GM10266 (cell line): Measurements from ENCODE around the gene STYK1.

Experiments
- DNase-seq: peaks from one replicate; pipeline ENCODE4 v3.0.0; 2012; ENCODE audit errors: extremely low spot score
- TF ChIP-seq, protein P1 (sequence below): IDR thresholded peaks from 2 replicates; pipeline ENCODE4 v1.5.1; 2012; ENCODE audit warnings: mild to moderate bottlenecking, low read depth; ENCODE audit not compliant: control insufficient read depth, insufficient read depth; ENCODE audit errors: missing control alignments

STYK1 gene

DNA sequence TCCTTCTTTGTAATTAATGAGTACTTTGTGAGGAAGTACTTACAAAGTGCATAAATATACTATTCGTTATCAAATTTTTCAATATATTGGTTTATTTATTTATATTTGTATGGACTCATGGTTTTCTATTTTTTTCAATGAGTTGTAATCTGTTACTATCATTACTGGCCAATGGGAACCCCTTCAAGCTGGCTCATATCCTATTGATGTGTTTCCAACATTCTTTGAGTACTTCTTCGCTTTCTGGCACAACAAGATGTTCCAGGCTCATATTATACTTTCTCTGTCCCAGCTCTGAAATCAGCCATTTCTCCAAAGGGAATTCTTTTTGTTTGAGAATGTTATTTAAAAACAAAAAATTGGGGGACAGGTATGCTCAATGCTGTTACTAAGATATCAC is 31.8 kb upstream of the STYK1 start:
- no peak for DNase-seq
- TF ChIP-seq, protein P1, sequence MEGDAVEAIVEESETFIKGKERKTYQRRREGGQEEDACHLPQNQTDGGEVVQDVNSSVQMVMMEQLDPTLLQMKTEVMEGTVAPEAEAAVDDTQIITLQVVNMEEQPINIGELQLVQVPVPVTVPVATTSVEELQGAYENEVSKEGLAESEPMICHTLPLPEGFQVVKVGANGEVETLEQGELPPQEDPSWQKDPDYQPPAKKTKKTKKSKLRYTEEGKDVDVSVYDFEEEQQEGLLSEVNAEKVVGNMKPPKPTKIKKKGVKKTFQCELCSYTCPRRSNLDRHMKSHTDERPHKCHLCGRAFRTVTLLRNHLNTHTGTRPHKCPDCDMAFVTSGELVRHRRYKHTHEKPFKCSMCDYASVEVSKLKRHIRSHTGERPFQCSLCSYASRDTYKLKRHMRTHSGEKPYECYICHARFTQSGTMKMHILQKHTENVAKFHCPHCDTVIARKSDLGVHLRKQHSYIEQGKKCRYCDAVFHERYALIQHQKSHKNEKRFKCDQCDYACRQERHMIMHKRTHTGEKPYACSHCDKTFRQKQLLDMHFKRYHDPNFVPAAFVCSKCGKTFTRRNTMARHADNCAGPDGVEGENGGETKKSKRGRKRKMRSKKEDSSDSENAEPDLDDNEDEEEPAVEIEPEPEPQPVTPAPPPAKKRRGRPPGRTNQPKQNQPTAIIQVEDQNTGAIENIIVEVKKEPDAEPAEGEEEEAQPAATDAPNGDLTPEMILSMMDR: no peak

DNA sequence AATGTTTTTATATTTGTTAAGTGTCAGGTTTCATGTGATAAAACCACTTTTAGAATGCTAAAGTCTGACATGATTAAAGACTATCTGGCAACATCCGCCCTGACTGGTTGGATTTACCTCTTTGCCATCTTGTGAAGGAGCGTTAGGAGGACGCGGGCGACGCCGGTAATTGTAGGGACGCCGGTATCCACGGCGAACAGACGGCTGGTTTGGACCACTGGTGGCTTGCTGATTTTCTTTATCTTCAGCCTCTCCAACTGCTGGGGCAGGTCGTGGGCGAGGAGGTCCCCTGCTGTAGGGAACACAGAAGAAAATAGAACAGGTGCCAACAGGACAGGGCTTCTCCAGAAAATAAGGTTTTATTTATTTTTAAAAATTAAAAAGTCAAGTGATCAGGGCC is 28.0 kb upstream of the STYK1 start:
- DNase-seq: no peak
- TF ChIP-seq, protein P1: no peak

DNA sequence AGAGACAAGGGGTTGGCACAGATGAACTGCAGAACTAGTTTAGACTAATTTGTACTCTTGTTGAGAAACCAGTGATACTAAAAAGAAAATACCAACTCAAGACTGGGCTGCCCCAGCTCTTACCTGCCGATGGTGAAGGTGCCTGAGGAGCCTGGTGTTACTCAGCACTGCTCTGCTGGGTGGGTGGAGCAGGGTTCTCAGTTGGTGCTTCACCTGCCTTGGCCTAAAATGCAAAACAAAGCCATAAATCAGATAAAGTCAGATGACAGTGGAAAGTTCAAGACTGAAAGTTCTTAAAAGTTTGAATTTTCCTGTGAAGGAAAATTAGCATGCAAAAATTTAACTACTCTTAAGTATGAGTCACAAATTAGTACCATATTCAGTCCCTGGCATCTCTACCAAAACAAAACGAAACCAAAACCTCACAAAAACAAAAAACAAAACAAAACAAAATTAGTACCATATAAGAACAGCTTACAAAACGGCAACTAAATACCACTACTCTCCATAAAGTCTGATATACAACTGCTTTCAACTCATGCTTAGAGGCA is 27.4 kb upstream of the STYK1 start:
- TF ChIP-seq, protein P1: no peak
- no peak for DNase-seq

DNA sequence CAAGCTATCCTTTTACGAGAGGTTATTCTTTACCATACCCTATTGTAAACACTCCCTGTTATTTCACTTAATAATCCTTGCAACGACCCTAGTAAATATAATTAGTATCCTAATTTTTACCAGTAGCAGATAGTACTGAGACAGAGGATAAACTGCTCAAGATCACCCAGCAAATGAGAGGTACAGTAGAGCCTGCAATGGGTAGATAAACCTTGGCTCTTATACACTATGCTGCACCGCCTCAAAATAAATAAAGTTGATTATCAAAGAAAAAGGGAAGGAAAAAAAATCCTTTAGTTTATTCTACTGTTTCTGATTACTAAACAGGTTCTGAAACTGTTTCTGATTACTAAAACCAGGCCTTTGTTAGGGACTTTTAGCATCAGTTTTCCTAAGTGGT is 26.7 kb upstream of the STYK1 start:
- TF ChIP-seq, protein P1: no peak
- DNase-seq: no peak

DNA sequence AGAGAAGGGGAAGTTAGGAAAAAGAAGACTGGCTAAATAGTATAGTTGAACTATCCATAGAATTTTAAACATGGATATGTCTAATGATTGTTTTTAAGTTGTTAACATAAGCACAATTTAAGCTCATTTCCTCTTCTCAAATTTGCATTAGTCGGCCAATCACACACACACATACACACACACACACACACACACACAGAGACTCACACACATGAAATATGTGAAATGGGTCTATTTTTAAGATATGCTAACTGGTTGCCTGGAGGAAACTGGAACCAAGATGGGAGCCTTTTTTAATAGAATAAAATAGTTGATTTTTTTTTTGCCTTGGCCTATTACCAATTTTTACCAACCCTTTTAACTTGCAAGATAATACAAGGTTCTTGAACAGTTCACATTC is 24.0 kb upstream of the STYK1 start:
- TF ChIP-seq, protein P1: no peak

DNA sequence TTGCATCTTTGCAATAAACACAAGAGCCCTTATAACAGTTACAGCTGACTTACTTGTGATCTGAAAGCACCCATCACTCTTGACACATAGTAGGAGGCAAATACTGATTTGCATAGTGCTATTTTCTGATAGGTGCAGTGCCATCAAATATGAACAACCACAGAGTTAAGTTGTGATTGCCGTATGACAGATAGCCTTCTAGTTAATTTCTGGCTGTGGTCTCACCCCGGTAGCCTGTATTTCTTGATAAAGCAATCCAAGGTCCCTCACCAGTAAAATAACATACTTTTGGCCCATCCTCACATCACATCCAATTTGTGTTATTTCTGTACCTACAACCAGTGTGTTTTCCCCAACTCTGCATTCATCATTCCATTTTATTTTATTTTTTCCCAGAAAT is 23.3 kb upstream of the STYK1 start:
- TF ChIP-seq, protein P1: no peak
- DNase-seq: no peak

More for the DNA sequence above, 24.0 kb upstream of the STYK1 start:
- DNase-seq: no peak

DNA sequence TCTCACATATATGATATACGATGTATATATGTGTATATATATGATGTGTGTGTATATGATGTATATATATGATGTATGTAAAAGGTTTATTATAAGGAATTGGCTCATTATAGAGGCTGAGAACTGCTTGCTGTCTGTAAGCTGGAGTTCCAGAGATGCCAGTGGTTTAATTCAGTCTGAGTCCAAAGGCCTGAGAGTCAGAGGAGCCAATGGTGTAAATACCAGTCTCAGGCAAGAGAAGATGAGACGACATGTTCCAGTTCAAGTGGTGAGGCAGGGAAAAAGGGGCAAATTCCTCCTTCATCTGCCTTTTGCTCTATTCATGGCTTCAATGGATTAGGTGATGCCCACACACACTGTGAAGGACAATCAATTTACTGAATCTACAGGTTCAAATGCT is 17.1 kb upstream of the STYK1 start:
- TF ChIP-seq, protein P1: no peak
- no peak for DNase-seq
